Stomach smooth muscle (tissue), 2 donors: Measurements from ENCODE around the gene CRIM1.
A peak's percentile ranks its signal among the peaks of the same experiment; 100 is the strongest.

Experiments used
- H3K27ac ChIP-seq: one replicate; pipeline ENCODE4 v1.7.0; 2013; ENCODE audit warnings: mild to moderate bottlenecking, low read length, inconsistent platforms
- H3K27me3 ChIP-seq, 2 donors: one replicate each; pipeline ENCODE4 v1.7.0; 2013; ENCODE audit warnings: low read length in 2 of 2; ENCODE audit not compliant: insufficient read depth in 2 of 2, control insufficient read depth in 1 of 2
- H3K36me3 ChIP-seq, 2 donors: one replicate each; pipeline ENCODE4 v1.7.0; 2013; ENCODE audit warnings: low read length in 2 of 2; ENCODE audit not compliant: control insufficient read depth in 2 of 2, insufficient read depth in 2 of 2
- H3K4me1 ChIP-seq: one replicate; pipeline ENCODE4 v1.7.0; 2013; ENCODE audit warnings: low read length; ENCODE audit not compliant: control insufficient read depth, insufficient read depth
- H3K4me3 ChIP-seq, 2 donors: one replicate each; pipeline ENCODE4 v1.7.0; 2013; ENCODE audit warnings: low read length in 2 of 2
- H3K9ac ChIP-seq, 2 donors: one replicate each; pipeline ENCODE4 v1.7.0; 2013; ENCODE audit warnings: low read length in 2 of 2, mild to moderate bottlenecking in 1 of 2
- H3K9me3 ChIP-seq, 2 donors: one replicate each; pipeline ENCODE4 v1.7.0; 2013; ENCODE audit warnings: low read length in 2 of 2; ENCODE audit not compliant: control insufficient read depth in 2 of 2
- donor health status: healthy.
- donor health status: Pancreatic carcinoma.

Gene CRIM1

GRCh38 chr2:36564377-36564930 lies 208.9 kb downstream of the CRIM1 start:
- Histone ChIP-seq H3K27ac (no peak overlapping the region), H3K9me3 (no peaks in the 10 kb centered on the region), H3K9ac (no peak overlapping the region), H3K27me3 (no peaks in the 10 kb centered on the region), H3K4me3 (no peak overlapping the region), H3K36me3 (peaks cover 0 to 8% of the 10 kb centered on the region in 2 donors), H3K4me1 (no peaks in the 10 kb centered on the region)

DNA sequence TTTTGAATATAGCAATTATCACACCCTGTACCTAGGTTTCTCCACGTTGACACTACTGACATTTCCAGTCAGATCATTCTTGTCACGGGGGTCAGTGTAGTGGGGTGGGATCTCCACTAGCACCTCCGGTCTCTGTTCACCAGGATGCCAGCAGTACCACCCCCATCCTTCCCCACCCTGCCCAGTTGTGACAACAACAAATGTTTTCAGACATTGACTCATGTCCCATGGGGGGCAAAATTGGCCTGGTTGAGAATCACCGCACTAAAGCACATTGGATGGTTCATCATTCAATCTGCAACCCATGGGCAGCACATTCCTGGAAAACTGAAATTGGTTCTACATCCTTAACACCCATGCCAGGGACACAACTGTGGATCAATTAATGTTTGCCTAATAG lies 210.1 kb downstream of the CRIM1 start:
- Histone ChIP-seq H3K4me3 (no peak overlapping the region), H3K36me3 (peaks cover 0 to 8% of the 10 kb centered on the region in 2 donors), H3K4me1 (no peaks in the 10 kb centered on the region), H3K27ac (no peak overlapping the region), H3K9me3 (no peaks in the 10 kb centered on the region), H3K9ac (no peak overlapping the region), H3K27me3 (no peaks in the 10 kb centered on the region)

DNA sequence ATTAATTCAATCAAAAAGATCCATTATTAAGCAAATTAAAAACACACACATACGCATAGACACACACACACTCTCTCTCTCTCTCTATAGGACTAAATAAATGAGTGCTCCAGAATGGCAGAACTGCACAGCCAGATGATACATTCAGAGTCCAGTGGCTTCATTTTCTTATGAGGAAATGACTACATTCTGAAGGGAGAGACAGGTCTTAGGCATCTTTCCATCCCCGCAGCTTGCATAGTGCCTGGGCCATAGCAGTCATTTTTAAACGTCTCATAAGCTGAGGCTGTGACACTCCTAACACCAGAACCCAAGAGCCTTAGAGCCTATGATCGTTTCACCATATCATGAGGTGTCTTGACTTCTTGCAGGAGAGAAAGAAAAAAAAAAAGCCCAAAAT lies 211.3 kb downstream of the CRIM1 start:
- Histone ChIP-seq H3K9me3 (no peaks in the 10 kb centered on the region), H3K9ac (no peak overlapping the region), H3K36me3 (peaks cover 0 to 8% of the 10 kb centered on the region in 2 donors), H3K27ac (no peak overlapping the region), H3K4me1 (no peaks in the 10 kb centered on the region), H3K27me3 (no peaks in the 10 kb centered on the region), H3K4me3 (no peak overlapping the region)

GRCh38 chr2:36567711-36568408 lies 212.3 kb downstream of the CRIM1 start:
- Histone ChIP-seq H3K9me3 (no peaks in the 10 kb centered on the region), H3K9ac (no peak overlapping the region), H3K36me3 (peaks cover 0 to 8% of the 10 kb centered on the region in 2 donors), H3K27ac (no peak overlapping the region), H3K4me1 (no peaks in the 10 kb centered on the region), H3K4me3 (no peak overlapping the region), H3K27me3 (no peaks in the 10 kb centered on the region)

DNA sequence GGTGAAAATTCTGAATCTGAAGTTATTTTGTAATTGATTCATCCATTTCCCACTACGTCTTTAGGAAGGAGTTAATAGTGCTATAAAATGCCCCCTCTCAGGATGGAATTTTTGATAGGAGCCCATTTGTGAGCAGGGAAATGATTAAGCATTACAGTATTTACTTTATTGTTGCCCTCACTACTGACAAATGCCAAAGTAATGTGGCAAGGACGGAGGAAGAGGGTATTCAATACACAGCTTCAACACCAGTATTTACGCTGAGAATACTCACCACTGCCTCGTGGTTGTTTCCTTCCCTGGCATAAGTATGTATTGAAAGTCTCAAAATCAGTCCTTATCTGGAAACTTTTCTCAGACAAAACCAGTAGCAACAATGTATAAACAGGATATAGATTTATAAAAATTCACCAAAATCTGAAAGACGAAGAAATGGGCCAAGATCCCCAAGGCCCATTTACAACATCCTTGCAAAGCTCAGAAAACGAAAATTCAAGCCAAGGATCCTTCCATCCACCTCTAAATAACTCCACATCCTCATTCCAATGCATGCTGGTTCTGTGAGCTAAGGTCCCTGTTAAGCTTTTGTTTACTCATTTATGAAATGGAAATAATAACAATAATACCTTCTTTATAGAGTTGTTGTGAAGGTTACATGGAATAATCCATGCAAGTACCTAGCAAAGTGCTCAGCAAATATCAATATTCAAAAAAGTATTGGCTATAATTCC lies 213.1 kb downstream of the CRIM1 start:
- peak overlapping the region in 1 of 2 donors; percentile 18 for H3K4me3 ChIP-seq
- no peaks in the 10 kb centered on the region for H3K4me1 ChIP-seq
- H3K9ac ChIP-seq = peak overlapping the region in 1 of 2 donors; percentile 0
- H3K27ac ChIP-seq = no peak overlapping the region
- H3K27me3 ChIP-seq = no peaks in the 10 kb centered on the region
- no peaks in the 10 kb centered on the region for H3K9me3 ChIP-seq
- peaks cover 0 to 8% of the 10 kb centered on the region in 2 donors for H3K36me3 ChIP-seq

- H3K4me3 ChIP-seq = no peak overlapping the region
- H3K9ac ChIP-seq = peak overlapping the region in 1 of 2 donors; percentile 0
- no peaks in the 10 kb centered on the region for H3K9me3 ChIP-seq
- H3K27ac ChIP-seq = no peak overlapping the region
- H3K27me3 ChIP-seq = no peaks in the 10 kb centered on the region
- no peaks in the 10 kb centered on the region for H3K4me1 ChIP-seq
- peaks cover 0 to 8% of the 10 kb centered on the region in 2 donors for H3K36me3 ChIP-seq
These were observed 213.8 kb downstream of the CRIM1 start for GRCh38 chr2:36569267-36569856.

DNA sequence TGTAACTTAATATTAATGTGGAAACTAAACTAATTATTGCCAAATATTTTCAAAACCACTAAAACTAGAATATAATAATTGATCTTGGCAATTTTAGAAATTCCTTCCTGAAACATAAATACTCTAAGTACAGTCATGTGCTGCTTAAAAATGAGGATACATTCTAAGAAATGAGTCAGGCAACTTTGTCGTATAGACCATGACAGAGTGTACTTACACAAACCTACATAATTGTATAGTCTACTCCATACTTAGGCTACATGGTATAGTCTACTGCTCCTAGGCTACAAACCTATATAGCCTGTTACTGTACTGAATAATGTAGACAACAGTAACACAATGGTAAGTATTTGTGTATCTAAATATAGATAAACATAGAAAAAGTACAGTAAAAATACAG lies 214.8 kb downstream of the CRIM1 start:
- H3K4me3 ChIP-seq = no peak overlapping the region
- no peaks in the 10 kb centered on the region for H3K4me1 ChIP-seq
- no peaks in the 10 kb centered on the region for H3K27me3 ChIP-seq
- no peaks in the 10 kb centered on the region for H3K9me3 ChIP-seq
- H3K27ac ChIP-seq = no peak overlapping the region
- H3K9ac ChIP-seq = no peak overlapping the region
- H3K36me3 ChIP-seq = peaks cover 0 to 6% of the 10 kb centered on the region in 2 donors

DNA sequence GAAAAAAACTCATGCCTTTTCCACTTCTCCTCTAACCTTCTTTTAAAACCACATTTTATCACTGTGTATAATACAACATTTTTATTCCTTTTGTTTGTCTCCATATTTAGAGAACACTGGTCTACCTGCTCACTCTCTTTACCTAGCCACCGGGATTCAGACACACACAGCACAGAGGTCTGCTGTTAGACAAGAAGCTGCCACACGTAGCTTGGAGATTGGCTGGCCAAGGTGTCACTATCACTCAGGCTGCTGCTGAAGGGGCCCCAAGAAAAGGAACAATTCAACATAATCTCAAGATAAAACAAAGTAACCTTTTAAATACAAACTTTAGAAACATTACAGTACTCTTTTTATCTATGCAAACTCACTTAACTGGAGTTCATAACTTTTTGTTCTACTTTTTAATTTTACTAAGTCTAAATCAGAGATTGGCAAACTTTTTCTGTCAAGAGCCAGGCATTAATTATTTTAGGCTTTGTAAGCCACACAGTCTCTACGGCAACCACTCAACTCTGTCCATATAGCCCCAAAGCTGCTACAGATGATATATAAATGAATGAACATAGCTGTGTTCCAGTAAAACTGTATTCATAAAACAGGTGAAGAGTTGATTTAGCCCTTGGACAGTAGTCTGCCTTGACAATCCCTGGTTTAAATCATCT lies 216.6 kb downstream of the CRIM1 start:
- Histone ChIP-seq H3K9ac (peak overlapping the region in 1 of 2 donors; percentile 30), H3K27ac (no peak overlapping the region), H3K4me3 (peak overlapping the region in 1 of 2 donors; percentile 41)

DNA sequence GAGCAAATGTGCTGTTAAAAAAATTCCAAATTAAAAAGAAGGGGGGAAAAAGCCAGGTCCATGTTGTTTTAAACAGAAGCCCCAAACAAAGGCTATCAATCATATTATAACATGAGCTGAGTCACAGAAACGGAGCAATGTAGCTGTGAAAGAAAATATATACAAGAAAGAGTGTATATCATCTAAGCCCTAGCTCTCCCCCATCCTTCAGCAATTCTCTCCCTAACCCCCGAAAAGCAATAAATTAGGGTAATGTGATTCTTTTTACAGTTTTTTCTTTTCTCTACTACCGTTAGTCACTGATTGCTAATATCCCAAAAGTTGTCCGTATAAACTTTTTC lies 217.1 kb downstream of the CRIM1 start:
- Histone ChIP-seq H3K27me3 (no peaks in the 10 kb centered on the region), H3K4me3 (no peak overlapping the region), H3K9me3 (no peaks in the 10 kb centered on the region), H3K27ac (no peak overlapping the region), H3K36me3 (peaks cover 2 to 3% of the 10 kb centered on the region in 2 donors), H3K4me1 (no peaks in the 10 kb centered on the region), H3K9ac (no peak overlapping the region)

More for the DNA sequence above, 216.6 kb downstream of the CRIM1 start:
- Histone ChIP-seq H3K4me1 (no peaks in the 10 kb centered on the region), H3K27me3 (no peaks in the 10 kb centered on the region), H3K9me3 (no peaks in the 10 kb centered on the region), H3K36me3 (peaks cover 0 to 2% of the 10 kb centered on the region in 2 donors)

GRCh38 chr2:36573165-36573564 lies 217.6 kb downstream of the CRIM1 start:
- Histone ChIP-seq H3K4me3 (no peak overlapping the region), H3K4me1 (no peaks in the 10 kb centered on the region), H3K27ac (no peak overlapping the region), H3K9me3 (no peaks in the 10 kb centered on the region), H3K27me3 (no peaks in the 10 kb centered on the region), H3K36me3 (peaks cover 2 to 8% of the 10 kb centered on the region in 2 donors), H3K9ac (no peak overlapping the region)
